MCF 10A (cell line): ENCODE data around the gene SH2B3. TPM values are rescaled to one million over a fixed set of nuclear protein-coding genes. Genes with fewer than 3 reads are reported as not detected.

ENCODE experiments used
- BruUV-seq: library from RNA; stranded (reverse); fragments of 400-500 nt; replicated peaks from 2 replicates; lab custom pipeline; 2021; lab: Mats Ljungman, UMichigan
- CTCF ChIA-PET: fragments of 300-600 bp; sonication (Branson Sonifier 250); formaldehyde crosslinking; extraction: SDS; loops from one replicate; lab custom pipeline; 2021; ENCODE audit warnings: antibody characterized with exemption, inconsistent platforms; lab: Yijun Ruan, JAX
- POLR2A ChIA-PET: fragments of 300-600, 350-650 bp; sonication (Branson Sonifier 250); formaldehyde crosslinking; extraction: SDS; loops from one replicate; lab custom pipeline; 2020; ENCODE audit warnings: antibody characterized with exemption, inconsistent platforms; lab: Yijun Ruan, JAX
- DNase-seq: peaks from one replicate; pipeline ENCODE4 v3.0.0-alpha.2; 2018; ENCODE audit not compliant: unreplicated experiment
- H3K27ac Mint-ChIP-seq: one replicate; pipeline ENCODE4 v1.8.0; 2022; ENCODE audit warnings: mild to moderate bottlenecking, low read depth, mixed read lengths; ENCODE audit not compliant: unreplicated experiment
- H3K27me3 Mint-ChIP-seq: one replicate; pipeline ENCODE4 v1.8.0; 2022; ENCODE audit warnings: mixed read lengths; ENCODE audit not compliant: insufficient read depth, unreplicated experiment
- H3K36me3 Mint-ChIP-seq: one replicate; pipeline ENCODE4 v1.8.0; 2022; ENCODE audit warnings: mild to moderate bottlenecking, moderate library complexity, mixed read lengths; ENCODE audit not compliant: insufficient read depth, unreplicated experiment
- H3K4me1 Mint-ChIP-seq: one replicate; pipeline ENCODE4 v1.8.0; 2022; ENCODE audit warnings: mixed read lengths; ENCODE audit not compliant: insufficient read depth, unreplicated experiment
- H3K4me3 Mint-ChIP-seq: one replicate; pipeline ENCODE4 v1.8.0; 2022; ENCODE audit warnings: mild to moderate bottlenecking, moderate library complexity, mixed read lengths; ENCODE audit not compliant: unreplicated experiment
- H3K9me3 Mint-ChIP-seq: one replicate; pipeline ENCODE4 v1.8.0; 2022; ENCODE audit warnings: mixed read lengths; ENCODE audit not compliant: unreplicated experiment
- intact Hi-C: fragments of 100-400 bp; cut with micrococcal nuclease; formaldehyde crosslinking; loops from 2 replicates; pipeline ENCODE4 v1.14.1; 2022
- total RNA-seq: library from RNA; stranded (reverse); gene quantifications from 2 replicates; pipeline ENCODE4 v1.2.3, GENCODE V29; 2022
- TF ChIP-seq, protein P1 (sequence below): fragments of 200-600 bp; IDR thresholded peaks from one replicate; pipeline ENCODE4 v1.8.0; 2022; ENCODE audit warnings: antibody characterized with exemption, mild to moderate bottlenecking; ENCODE audit not compliant: unreplicated experiment

The SH2B3 gene
- total RNA-seq, 1 experiment from 2014 or later: 5.1 TPM

DNA sequence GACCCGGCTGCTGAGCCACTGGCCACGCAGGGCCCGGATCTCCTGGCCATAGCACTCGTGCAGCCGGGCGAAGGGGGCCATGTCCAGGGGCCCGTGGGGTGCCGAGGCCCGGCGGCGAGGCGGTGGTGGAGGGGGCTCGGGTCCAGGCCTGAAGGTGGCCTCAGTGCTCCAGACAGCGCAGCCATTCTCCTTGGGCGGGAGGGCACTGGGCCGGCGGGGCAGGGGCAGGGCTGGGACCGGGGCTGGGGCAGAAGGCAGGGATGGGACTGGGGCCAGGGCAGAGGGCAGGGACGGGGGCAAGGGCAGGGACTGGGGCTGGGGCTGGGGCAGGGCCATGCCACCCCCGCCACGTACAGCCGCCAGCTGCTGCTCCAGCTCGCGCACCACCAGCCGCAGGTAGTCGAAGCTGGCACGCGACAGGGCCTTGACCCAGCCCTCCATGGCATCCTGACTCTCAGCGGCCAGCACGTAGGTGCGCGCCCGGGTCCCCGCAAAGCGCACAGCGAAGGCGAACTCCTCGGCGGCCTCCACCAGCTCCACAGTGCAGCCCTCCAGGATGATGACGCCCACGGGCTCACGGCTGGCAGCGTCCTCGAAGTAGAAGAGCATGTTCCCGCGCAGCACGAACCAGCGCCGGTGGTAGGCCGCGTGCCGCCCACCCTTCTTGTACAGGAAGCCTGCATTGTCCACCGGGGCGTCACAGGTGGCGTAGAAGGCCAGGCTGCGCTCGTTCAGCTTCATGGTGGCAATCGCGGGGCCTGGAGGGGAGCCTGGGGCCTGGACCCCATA lies 42.8 kb upstream of the SH2B3 start:
- Mint-ChIP-seq H3K27ac (no peak overlapping the region), H3K9me3 (no peaks in the 10 kb centered on the region), H3K36me3 (peaks cover 4% of the 10 kb centered on the region), H3K4me3 (no peak overlapping the region), H3K4me1 (peaks cover 15% of the 10 kb centered on the region), H3K27me3 (no peaks in the 10 kb centered on the region)
- ChIA-PET POLR2A (no interaction called here), CTCF (interaction anchor here (0.5 to 0.6 kb wide), 2 partner anchors 33 to 477 kb away, joined by 3 read pairs; no protein-coding TSS in a partner anchor)
- no peak for DNase-seq
- intact Hi-C loops: no loop called here
- TF ChIP-seq, protein P1, sequence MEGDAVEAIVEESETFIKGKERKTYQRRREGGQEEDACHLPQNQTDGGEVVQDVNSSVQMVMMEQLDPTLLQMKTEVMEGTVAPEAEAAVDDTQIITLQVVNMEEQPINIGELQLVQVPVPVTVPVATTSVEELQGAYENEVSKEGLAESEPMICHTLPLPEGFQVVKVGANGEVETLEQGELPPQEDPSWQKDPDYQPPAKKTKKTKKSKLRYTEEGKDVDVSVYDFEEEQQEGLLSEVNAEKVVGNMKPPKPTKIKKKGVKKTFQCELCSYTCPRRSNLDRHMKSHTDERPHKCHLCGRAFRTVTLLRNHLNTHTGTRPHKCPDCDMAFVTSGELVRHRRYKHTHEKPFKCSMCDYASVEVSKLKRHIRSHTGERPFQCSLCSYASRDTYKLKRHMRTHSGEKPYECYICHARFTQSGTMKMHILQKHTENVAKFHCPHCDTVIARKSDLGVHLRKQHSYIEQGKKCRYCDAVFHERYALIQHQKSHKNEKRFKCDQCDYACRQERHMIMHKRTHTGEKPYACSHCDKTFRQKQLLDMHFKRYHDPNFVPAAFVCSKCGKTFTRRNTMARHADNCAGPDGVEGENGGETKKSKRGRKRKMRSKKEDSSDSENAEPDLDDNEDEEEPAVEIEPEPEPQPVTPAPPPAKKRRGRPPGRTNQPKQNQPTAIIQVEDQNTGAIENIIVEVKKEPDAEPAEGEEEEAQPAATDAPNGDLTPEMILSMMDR: no peak
- no TSS peak for BruUV-seq

GRCh38 chr12:111363578-111363977 lies 42.1 kb upstream of the SH2B3 start:
- TF ChIP-seq, protein P1: no peak
- ChIA-PET CTCF (interaction anchor here (0.6 kb wide), 1 partner anchor 478 kb away, joined by 3 read pairs; no protein-coding TSS in a partner anchor), POLR2A (no interaction called here)
- intact Hi-C loops: no loop called here
- H3K9me3 Mint-ChIP-seq: no peaks in the 10 kb centered on the region
- BruUV-seq: no TSS peak
- peaks cover 4% of the 10 kb centered on the region for H3K36me3 Mint-ChIP-seq
- no peaks in the 10 kb centered on the region for H3K27me3 Mint-ChIP-seq
- no peak overlapping the region for H3K4me3 Mint-ChIP-seq
- DNase-seq: no peak
- peaks cover 16% of the 10 kb centered on the region for H3K4me1 Mint-ChIP-seq
- no peak overlapping the region for H3K27ac Mint-ChIP-seq

GRCh38 chr12:111366075-111366474 lies 39.6 kb upstream of the SH2B3 start:
- TF ChIP-seq, protein P1: no peak
- Mint-ChIP-seq H3K27me3 (no peaks in the 10 kb centered on the region), H3K27ac (no peak overlapping the region), H3K9me3 (no peaks in the 10 kb centered on the region), H3K4me3 (no peak overlapping the region), H3K4me1 (peaks cover 25% of the 10 kb centered on the region), H3K36me3 (no peaks in the 10 kb centered on the region)
- no TSS peak for BruUV-seq
- intact Hi-C loops: no loop called here
- POLR2A ChIA-PET: no interaction called here
- CTCF ChIA-PET: interaction anchor here (1.3 kb wide), 1 partner anchor 472 kb away, joined by 5 read pairs; no protein-coding TSS in a partner anchor
- no peak for DNase-seq

DNA sequence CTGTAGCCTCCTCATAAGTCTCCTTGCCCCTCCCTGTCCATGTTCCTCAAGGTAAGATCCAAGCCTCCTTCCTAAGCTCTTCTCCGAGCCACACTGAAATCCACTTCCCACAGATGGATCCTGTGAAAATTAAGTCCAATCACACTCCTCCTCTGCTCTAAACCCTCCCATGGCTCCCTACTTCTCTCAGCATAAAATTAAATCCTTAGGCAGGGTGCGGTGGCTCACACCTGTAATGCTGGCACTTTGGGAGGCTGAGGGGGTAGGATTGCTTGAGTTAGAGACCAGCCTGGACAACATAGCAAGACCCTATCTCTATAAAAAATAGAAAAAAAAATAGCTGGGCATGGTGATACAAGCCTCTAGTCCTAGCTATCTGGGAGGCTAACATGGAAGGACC lies 39.1 kb upstream of the SH2B3 start:
- no TSS peak for BruUV-seq
- H3K27ac Mint-ChIP-seq: no peak overlapping the region

More for the DNA sequence above, 39.1 kb upstream of the SH2B3 start:
- Mint-ChIP-seq H3K27me3 (no peaks in the 10 kb centered on the region), H3K9me3 (no peaks in the 10 kb centered on the region), H3K36me3 (no peaks in the 10 kb centered on the region), H3K4me3 (no peak overlapping the region), H3K4me1 (peaks cover 25% of the 10 kb centered on the region)
- ChIA-PET POLR2A (no interaction called here), CTCF (interaction anchor here (1.3 kb wide), 1 partner anchor 473 kb away, joined by 5 read pairs; no protein-coding TSS in a partner anchor)
- intact Hi-C loops: no loop called here
- DNase-seq: no peak
- TF ChIP-seq, protein P1: no peak
